Glutamatergic neuron (in vitro differentiated cells): ENCODE data around the gene WDR90. TPM values are rescaled to one million over a fixed set of nuclear protein-coding genes. Genes with fewer than 3 reads are reported as not detected.

ENCODE experiments used
- DNase-seq: peaks from one replicate; pipeline ENCODE4 v3.0.0; 2022
- H3K27ac Mint-ChIP-seq: one replicate; pipeline ENCODE4 v1.8.0; 2020; ENCODE audit warnings: mild to moderate bottlenecking, mixed read lengths, inconsistent platforms; ENCODE audit not compliant: unreplicated experiment
- H3K27me3 Mint-ChIP-seq: one replicate; pipeline ENCODE4 v1.8.0; 2020; ENCODE audit warnings: mild to moderate bottlenecking, moderate library complexity, mixed read lengths, inconsistent platforms; ENCODE audit not compliant: unreplicated experiment
- H3K36me3 Mint-ChIP-seq: one replicate; pipeline ENCODE4 v1.8.0; 2020; ENCODE audit warnings: mild to moderate bottlenecking, mixed read lengths, inconsistent platforms; ENCODE audit not compliant: unreplicated experiment
- H3K4me1 Mint-ChIP-seq: one replicate; pipeline ENCODE4 v1.8.0; 2020; ENCODE audit warnings: mild to moderate bottlenecking, low read depth, mixed read lengths, inconsistent platforms; ENCODE audit not compliant: unreplicated experiment
- H3K4me3 Mint-ChIP-seq: one replicate; pipeline ENCODE4 v1.8.0; 2020; ENCODE audit warnings: mild to moderate bottlenecking, mixed read lengths, inconsistent platforms; ENCODE audit not compliant: unreplicated experiment
- H3K9me3 Mint-ChIP-seq: one replicate; pipeline ENCODE4 v1.8.0; 2020; ENCODE audit warnings: mild to moderate bottlenecking, moderate library complexity, mixed read lengths, inconsistent platforms; ENCODE audit not compliant: unreplicated experiment
- CTCF ChIP-seq: fragments of 200-600 bp; sonication (generic); IDR thresholded peaks from one replicate; pipeline ENCODE4 v1.5.0; 2021; ENCODE audit not compliant: partially characterized antibody, unreplicated experiment
- total RNA-seq: library from RNA; stranded (reverse); fragmentation: NEBNext Ultra II Directional; extraction: Animal tissue kit (Norgen Biotek cat#: 25700); gene quantifications from one replicate; pipeline ENCODE4 v1.2.1, GENCODE V29; 2021; ENCODE audit not compliant: unreplicated experiment

WDR90 gene
- total RNA-seq, 1 donor from 2014 or later = 24.6 TPM

GRCh38 chr16:648071-648780 is 939 bp upstream of the WDR90 start:
- no peak for TF ChIP-seq CTCF
- H3K4me1 Mint-ChIP-seq = no peaks in the 10 kb centered on the region
- H3K4me3 Mint-ChIP-seq = peak overlapping the region; percentile 75
- no peaks in the 10 kb centered on the region for H3K36me3 Mint-ChIP-seq
- H3K27me3 Mint-ChIP-seq = no peaks in the 10 kb centered on the region
- no peak for DNase-seq
- H3K27ac Mint-ChIP-seq = no peak overlapping the region
- peaks cover 3% of the 10 kb centered on the region for H3K9me3 Mint-ChIP-seq

- Mint-ChIP-seq H3K4me3 (peak overlapping the region; percentile 69), H3K27ac (no peak overlapping the region), H3K36me3 (no peaks in the 10 kb centered on the region), H3K9me3 (no peaks in the 10 kb centered on the region), H3K27me3 (no peaks in the 10 kb centered on the region), H3K4me1 (no peaks in the 10 kb centered on the region)
- no peak for DNase-seq
- no peak for TF ChIP-seq CTCF
Observed at GRCh38 chr16:649631-650030, 466 bp downstream of the WDR90 start.

GRCh38 chr16:651844-652243 is 2.7 kb downstream of the WDR90 start:
- Mint-ChIP-seq H3K27me3 (no peaks in the 10 kb centered on the region), H3K4me3 (no peak overlapping the region), H3K4me1 (no peaks in the 10 kb centered on the region), H3K27ac (no peak overlapping the region), H3K36me3 (no peaks in the 10 kb centered on the region), H3K9me3 (no peaks in the 10 kb centered on the region)
- no peak for TF ChIP-seq CTCF
- DNase-seq = no peak

GRCh38 chr16:652454-653305 is 3.5 kb downstream of the WDR90 start:
- H3K9me3 Mint-ChIP-seq = no peaks in the 10 kb centered on the region
- TF ChIP-seq CTCF = no peak
- H3K4me1 Mint-ChIP-seq = no peaks in the 10 kb centered on the region
- no peaks in the 10 kb centered on the region for H3K27me3 Mint-ChIP-seq
- H3K36me3 Mint-ChIP-seq = no peaks in the 10 kb centered on the region
- DNase-seq = no peak
- H3K27ac Mint-ChIP-seq = no peak overlapping the region
- H3K4me3 Mint-ChIP-seq = no peak overlapping the region

- Mint-ChIP-seq H3K27ac (no peak overlapping the region), H3K9me3 (no peaks in the 10 kb centered on the region), H3K36me3 (no peaks in the 10 kb centered on the region), H3K27me3 (no peaks in the 10 kb centered on the region), H3K4me3 (no peak overlapping the region), H3K4me1 (no peaks in the 10 kb centered on the region)
- DNase-seq = no peak
- TF ChIP-seq CTCF = no peak
Observed at GRCh38 chr16:654034-654433, 4.9 kb downstream of the WDR90 start.
